HepG2 (cell line): ENCODE data around the gene PEPD.

Experiments
- ATF1 ChIP-seq: IDR thresholded peaks from 2 replicates; pipeline ENCODE4 v1.6.1; 2016; ENCODE audit warnings: mild to moderate bottlenecking, control low read depth
- ATF7 ChIP-seq, 2 experiments: fragments of 450-650 bp in 1 of 2; sonication (generic) in 1 of 2; formaldehyde crosslinking in 1 of 2; IDR thresholded peaks; 2 replicates each; pipeline versions ENCODE4 v1.4.0 to v1.6.1; 2016 to 2020; ENCODE audit warnings: antibody characterized with exemption in 1 of 2, mild to moderate bottlenecking in 1 of 2, missing genetic modification reagents in 1 of 2
- CTCF ChIP-seq: sonication (generic); formaldehyde crosslinking; IDR thresholded peaks from 2 replicates; pipeline ENCODE4 v1.5.0; 2020; ENCODE audit warnings: mild to moderate bottlenecking, missing genetic modification reagents, moderate library complexity
- FOXK2 ChIP-seq: fragments of 450-650 bp; IDR thresholded peaks from 2 replicates; pipeline ENCODE4 v1.6.1; 2016
- NR2C2 ChIP-seq: sonication (generic); formaldehyde crosslinking; IDR thresholded peaks from 2 replicates; pipeline ENCODE4 v1.4.0; 2020; ENCODE audit warnings: missing genetic modification reagents, mild to moderate bottlenecking, moderate library complexity, borderline replicate concordance
- PCBP1 ChIP-seq: fragments of 200-400 bp; formaldehyde crosslinking; IDR thresholded peaks from 2 replicates; pipeline ENCODE4 v1.6.1; 2017; ENCODE audit warnings: mild to moderate bottlenecking, low read depth, low read length, borderline replicate concordance
- PLRG1 ChIP-seq: fragments of 450-650 bp; conservative IDR thresholded peaks from 2 replicates; pipeline ENCODE4 v1.6.1; 2016
- POLR2AphosphoS5 ChIP-seq: IDR thresholded peaks from 2 replicates; pipeline ENCODE4 v1.6.1; 2012; ENCODE audit warnings: low read depth, low read length
- ZKSCAN8 ChIP-seq: IDR thresholded peaks from 2 replicates; pipeline ENCODE4 v1.6.1; 2016; ENCODE audit warnings: borderline replicate concordance, missing genetic modification reagents, missing compliant biosample characterization
- ZNF7 ChIP-seq: IDR thresholded peaks from 2 replicates; pipeline ENCODE4 v1.6.1; 2016; ENCODE audit warnings: missing biosample characterization, missing genetic modification reagents
- ZNF850 ChIP-seq: sonication (generic); formaldehyde crosslinking; conservative IDR thresholded peaks from 2 replicates; pipeline ENCODE4 v1.9.0; 2021; ENCODE audit warnings: mild to moderate bottlenecking, missing genetic modification reagents
- ZSCAN25 ChIP-seq: sonication (generic); formaldehyde crosslinking; IDR thresholded peaks from 2 replicates; pipeline ENCODE4 v1.8.0; 2022; ENCODE audit warnings: mild to moderate bottlenecking, missing genetic modification reagents

GRCh38 chr19:33482476-33482875 is 39.1 kb downstream of the PEPD start:
- TF ChIP-seq CTCF (CRISPR knock-in tag): no peak
- TF ChIP-seq ZSCAN25 (CRISPR knock-in tag): no peak
- no peak for TF ChIP-seq ZNF7 (CRISPR knock-in tag)
- TF ChIP-seq ATF1: no peak
- no peak for TF ChIP-seq NR2C2 (CRISPR knock-in tag)
- no peak for TF ChIP-seq PLRG1
- no peak for TF ChIP-seq PCBP1
- no peak for TF ChIP-seq FOXK2
- no peak for TF ChIP-seq ZKSCAN8 (CRISPR knock-in tag)
- TF ChIP-seq ZNF850 (CRISPR knock-in tag): no peak
- TF ChIP-seq ATF7 (IDR thresholded peaks at IDR 0.05): no peak
- no peak for TF ChIP-seq ATF7 (CRISPR knock-in tag; IDR thresholded peaks at IDR 0.05)
- TF ChIP-seq POLR2AphosphoS5: no peak
